HG03558 (cell line): ENCODE results near the gene SIGLEC6.

Experiments
- ATAC-seq: cut with Tn5 transposase; IDR thresholded peaks from one replicate; pipeline ENCODE4 v1.9.1; 2021; ENCODE audit warnings: moderate number of reproducible peaks; ENCODE audit not compliant: unreplicated experiment; ENCODE audit errors: extremely low read depth

Gene SIGLEC6

DNA sequence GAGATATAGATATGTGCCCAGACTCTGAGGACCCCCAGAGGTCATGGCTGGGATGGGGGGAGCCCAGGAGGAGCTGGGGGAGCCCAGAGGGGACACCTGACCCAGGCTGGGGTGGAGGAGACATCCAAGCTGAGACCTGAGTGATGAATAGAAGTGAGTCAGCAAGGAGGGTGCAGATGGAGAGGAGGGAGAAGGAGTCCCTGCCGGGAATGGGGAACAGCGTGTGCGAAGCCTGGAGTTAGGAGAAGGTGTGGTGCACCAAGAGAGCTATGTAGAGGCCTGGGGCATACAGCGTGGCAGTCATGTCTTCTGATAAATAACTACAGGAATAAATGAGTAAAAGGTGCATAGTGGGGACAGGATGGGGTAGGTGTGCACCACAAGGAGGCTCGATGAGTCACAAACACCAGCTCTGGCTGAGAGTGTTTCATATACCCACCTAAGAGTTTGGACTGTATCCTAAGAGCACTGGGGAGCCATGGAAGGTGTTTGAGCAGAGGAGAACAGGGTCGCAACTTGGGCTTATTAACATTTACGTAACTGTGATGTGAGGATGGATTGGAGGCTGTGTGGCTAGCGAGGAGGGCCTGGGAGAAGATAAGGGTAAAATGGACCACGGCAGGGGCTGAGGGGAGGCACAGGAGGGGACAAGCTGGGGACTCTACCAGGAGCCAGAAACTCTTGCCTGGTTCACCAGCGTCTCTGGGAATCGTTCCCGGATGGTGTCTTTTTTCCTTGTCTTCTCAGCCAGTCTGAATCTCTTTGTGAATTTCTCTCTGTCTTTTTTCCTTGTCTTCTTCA, 51.7 kb downstream of the SIGLEC6 start:
- no peak for ATAC-seq

DNA sequence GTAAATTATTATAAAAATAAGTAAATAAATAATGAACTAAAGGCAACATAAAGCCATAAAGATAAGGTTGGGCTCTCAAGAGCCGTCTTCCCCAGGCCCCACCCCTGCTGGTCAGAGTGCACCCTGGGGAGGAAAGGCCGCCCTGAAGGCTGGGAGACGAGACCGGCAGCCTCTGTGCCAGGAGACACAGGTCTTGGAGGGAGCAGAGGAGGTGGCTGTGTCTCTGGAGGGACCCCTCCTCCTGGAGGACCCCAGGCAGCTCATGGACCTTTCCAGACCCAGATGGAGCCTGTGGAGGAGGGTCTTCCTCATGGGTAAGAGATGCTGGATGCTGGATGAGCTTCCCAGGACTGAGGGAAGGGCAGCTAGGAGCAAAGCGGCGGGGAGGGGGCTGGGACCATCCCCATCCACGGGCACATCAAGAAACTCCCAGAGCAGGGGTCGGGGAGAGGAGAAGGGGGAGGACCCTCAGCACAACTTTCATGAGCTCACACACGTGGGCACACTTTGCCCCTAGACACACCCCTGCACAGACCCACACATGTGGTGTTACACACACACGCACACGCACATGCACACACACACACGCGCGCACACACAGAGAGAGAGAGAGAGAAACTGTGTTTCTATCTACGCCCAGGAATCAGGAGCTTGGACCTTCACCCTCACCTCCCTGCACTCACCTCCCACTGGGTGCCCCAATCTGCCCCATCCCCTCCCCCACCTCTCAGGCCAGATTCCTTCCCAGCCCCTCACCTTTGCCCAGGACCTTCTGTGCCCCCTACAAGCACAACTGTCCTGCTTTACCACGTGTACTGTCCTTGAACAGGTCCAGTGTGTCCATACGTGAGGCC, 52.9 kb downstream of the SIGLEC6 start, which contains the start of gene CEACAM18:
Gene CEACAM18 (plus strand): TSS at position 159 of the 854 bp plus-strand sequence.
- ATAC-seq, result no peak

DNA sequence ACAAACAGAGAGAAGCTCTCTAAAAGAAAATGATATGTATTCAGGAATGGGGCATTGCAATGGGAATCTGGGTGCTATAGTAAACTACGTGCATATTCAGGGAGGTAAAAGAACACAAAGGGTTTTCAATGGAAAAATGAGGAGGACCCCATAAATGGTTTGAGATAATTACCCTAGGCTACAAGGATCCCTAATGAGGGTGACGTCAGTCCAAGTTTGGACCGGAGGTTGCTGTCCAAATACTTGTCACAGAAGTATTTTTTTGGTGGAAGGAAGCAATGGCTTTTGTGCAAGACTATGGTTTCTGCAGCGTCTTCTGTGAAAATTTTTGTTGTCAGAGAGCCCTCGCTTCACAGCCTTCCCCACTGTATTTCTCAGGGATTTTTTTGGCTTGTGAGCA, 54.1 kb downstream of the SIGLEC6 start:
- ATAC-seq, result no peak

DNA sequence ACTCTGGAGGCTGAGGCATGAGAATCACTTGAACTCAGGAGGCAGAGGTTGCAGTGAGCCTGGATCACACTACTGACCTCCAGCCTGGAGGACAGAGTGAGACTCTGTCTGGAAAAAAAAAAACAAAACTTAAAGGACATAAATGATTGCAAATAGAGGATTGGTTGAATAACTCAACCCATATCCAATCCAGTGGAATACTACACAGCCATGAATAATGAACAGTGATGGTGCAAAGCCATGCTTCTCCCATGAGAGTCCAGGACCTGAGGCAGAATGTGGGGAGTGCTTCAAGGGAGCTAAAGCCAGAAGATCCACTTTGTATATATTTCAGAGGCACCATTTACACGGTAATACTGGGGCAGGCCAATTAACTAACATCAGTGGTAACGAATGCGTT, 55.3 kb downstream of the SIGLEC6 start:
- no peak for ATAC-seq

DNA sequence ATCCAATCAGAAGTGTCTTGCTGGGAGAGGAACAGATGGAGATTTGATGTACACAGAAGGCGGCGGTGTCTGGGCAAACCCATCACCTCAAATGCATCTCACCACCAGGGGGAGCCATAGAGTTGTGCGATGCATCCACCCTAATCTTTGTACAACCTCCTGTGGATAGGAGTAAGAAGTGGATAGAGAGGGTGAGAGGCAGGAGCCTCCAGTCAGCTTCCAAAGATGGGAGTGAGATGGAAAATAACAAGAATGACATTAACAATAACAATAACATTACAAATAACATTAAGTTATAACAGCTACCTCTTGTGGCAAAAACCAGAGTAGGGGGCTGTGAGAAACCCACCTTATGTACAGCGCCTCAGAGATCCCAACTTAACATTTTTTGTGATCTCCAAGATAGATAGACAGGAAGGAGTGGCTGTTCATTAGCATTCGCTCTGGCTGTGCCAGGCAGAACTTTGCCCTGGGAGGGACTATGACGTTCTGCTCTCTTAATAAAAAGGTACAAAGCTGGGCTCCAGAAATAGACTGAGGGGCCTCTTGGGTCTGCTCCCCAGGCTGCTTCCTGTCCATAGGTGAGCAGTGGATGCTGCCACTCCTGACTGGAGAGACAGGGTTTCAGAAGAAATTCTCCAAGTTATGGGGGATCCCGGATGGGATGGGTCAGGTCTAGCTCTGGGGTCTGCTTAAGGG, 58.3 kb downstream of the SIGLEC6 start:
- no peak for ATAC-seq

DNA sequence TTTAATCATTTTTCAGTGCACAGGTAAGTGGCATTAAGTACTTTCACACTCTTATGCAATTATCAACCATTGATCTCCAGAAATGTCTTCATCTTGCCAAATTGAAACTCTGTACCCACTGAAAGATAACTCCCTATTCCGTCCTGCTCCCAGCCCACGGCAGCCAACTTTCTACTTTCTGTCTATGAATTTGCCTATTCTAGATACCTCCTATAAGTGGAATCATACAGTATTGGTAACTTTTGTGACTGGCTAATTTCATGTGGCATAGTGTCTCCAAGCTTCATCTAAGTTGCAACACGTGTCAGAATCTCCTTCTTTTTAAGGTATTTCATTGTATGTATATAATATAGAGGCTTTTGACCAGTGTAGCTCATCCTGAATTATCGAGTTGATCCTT, 58.9 kb downstream of the SIGLEC6 start:
- ATAC-seq, result no peak

DNA sequence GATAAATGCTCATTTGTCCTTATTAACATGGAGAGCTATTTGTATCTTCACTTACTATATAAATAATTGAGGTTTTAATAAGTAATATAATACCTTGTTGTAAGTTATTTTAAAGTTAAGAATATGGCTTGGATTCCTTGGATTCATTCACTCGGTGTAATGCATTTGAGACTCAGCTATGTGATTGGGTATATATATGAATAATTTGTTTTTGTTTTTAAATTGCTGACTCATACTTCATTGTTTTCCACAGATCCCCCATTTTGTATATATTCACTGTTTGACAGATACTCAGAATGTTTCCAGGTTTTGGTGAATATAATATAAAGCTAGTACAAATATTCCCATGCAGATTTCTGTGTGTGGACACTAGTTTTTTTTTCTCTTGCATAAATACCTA, 59.9 kb downstream of the SIGLEC6 start:
- no peak for ATAC-seq

DNA sequence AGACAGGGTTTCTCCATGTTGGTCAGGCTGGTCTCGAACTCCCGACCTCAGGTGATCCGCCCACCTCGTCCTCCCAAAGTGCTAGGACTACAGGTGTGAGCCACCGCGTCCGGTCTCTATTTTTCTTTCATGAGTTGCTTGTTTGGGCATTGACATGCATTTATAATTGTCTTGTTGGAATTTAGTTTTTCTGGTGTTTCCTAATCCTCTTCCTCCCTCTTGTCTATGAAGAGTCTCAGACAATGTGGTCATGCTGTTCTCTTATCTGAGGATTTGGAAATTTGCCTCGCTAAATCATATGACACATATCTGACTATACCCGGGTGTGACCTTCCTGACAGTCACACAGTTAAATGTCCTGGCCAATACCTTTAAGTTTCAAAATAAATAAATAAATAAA, 60.5 kb downstream of the SIGLEC6 start:
- ATAC-seq, result no peak

DNA sequence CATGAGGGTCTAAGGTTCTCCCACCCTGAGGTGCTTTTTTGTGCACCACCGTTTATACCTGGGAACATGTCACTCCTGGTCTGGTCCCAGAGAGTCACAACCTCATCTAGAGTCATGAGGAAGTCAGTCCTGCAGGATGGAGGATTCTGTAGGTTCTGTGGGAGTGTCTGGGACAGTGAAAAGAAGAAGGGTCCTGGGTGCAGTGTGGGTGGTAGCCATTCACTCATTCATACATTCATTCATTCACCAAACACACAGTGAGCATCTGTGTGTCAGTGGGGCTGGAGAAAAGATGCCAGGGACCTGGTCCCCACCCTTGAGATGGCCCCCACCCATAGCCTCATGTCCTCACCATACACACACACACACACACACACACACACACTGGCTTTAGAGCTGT, 61.8 kb downstream of the SIGLEC6 start:
- ATAC-seq, result no peak

DNA sequence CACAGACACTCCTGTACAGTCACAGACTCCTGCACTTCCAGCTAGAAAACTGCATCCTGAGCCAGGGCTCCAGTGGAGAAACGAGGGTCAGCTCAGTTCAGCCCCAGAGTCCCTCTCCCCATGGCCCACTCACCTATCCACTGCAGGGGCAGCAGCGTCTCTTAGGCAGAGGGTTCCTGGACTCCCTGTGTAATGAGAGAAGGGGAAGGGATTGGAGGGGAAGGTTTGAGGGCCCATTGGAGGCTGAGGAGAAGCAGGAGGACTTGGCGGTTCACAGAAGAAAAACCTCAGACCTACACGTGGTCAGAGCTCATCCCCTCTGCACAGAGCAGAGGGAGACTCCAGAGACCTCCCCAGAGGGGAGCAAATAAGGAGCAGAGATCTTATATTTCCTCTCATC, 62.3 kb downstream of the SIGLEC6 start:
- no peak for ATAC-seq

DNA sequence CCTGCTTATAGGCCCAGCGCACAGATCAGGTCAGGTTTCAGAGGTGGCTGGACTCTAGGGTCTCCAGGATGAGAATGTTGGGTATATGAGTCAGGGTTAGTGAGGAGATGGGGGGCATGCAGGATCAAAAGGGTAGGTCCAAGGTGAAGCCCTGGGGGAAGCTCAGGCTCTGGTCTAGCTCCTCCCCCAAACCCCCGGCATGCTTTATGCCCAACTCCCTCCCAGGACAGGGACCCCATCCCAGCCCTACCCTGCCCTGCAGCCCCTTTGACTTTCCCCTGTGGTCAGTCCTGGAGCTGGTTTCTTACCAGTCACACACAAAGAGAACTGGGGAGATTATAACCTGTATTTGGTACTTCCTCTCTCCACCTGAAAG, 62.9 kb downstream of the SIGLEC6 start:
- no peak for ATAC-seq

DNA sequence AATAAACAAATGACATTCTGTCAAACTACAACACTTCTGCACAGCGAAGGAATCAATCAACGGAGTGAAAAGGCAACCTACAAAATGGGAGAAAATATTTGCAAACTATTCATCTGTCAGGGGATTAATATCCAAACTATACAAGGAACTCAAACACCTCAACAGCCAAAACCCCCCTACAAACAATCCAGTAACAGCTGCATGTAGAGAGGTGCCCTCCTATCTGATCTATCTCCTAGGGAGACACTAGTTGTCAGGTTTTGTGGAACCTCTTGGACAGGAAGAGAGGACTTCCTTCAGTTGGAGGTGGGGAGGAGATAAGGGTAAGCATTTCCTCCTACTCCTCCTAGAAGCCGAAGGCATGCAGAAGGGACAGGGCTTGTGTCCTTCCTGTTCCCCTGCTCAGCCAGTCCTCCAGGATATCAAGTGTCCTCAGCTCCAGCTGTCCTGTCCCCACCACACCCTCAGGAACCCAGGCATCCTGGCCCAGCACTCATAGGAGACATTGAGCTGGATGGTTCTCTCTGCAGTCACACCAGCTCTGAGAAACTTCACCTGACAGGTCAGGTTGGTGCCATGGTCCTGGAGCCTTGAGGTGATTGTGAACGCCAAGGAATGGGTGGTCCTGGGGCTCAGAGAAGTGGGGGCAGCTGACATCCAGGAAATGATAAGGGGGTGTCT, 63.5 kb downstream of the SIGLEC6 start:
- no peak for ATAC-seq
